Stimulated activated CD8-positive, alpha-beta memory T cell treated with anti-CD3 and anti-CD28 coated beads, Interleukin-15, amount 100 ng/mL, for 1 hour (primary cell): ENCODE results near the gene UBE2G1.

ENCODE experiments used
- DNase-seq: peaks from one replicate; pipeline ENCODE4 v3.0.0-alpha.2; 2020; ENCODE audit warnings: low read depth

The UBE2G1 gene

GRCh38 chr17:4247361-4247970 lies 119.0 kb downstream of the UBE2G1 start:
- no peak for DNase-seq

DNA sequence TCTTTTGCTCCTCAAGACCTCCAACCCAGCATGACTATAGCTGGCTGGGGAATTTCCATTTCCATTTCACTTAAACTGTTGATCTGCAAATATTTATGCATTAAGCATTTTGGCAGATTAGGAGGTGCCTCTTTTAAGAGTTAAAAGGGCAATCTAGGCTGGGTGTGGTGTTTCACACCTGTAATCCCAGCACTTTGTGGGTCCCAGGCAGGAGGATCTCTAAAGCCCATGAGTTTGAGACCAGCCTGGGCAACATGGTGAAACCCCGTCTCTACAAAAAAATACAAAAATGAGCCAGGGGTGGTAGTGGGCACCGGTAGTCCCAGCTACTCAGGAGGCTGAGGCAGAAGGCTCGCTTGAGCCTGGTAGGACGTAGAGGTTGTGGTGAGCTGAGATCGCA lies 119.8 kb downstream of the UBE2G1 start:
- no peak for DNase-seq

DNA sequence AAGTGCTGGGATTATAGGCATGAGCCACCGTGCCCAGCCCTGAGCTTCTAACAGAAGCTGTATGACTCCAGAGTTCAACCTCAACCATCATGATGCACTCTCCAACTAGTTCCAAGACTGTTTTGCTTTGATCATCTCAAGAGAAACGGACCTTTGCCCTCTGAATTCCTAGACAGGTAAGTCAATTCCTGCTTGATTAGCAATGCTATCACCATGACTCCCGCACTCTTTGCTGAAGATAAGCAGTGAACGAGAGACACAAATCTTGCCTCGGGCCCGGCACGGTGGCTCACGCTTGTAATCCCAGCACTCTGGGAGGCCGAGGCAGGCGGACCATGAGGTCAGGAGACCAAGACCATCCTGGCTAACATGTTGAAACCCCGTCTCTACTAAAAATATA lies 124.9 kb downstream of the UBE2G1 start:
- no peak for DNase-seq

- no peak for DNase-seq
These were observed 130.0 kb downstream of the UBE2G1 start for GRCh38 chr17:4236456-4236855.

DNA sequence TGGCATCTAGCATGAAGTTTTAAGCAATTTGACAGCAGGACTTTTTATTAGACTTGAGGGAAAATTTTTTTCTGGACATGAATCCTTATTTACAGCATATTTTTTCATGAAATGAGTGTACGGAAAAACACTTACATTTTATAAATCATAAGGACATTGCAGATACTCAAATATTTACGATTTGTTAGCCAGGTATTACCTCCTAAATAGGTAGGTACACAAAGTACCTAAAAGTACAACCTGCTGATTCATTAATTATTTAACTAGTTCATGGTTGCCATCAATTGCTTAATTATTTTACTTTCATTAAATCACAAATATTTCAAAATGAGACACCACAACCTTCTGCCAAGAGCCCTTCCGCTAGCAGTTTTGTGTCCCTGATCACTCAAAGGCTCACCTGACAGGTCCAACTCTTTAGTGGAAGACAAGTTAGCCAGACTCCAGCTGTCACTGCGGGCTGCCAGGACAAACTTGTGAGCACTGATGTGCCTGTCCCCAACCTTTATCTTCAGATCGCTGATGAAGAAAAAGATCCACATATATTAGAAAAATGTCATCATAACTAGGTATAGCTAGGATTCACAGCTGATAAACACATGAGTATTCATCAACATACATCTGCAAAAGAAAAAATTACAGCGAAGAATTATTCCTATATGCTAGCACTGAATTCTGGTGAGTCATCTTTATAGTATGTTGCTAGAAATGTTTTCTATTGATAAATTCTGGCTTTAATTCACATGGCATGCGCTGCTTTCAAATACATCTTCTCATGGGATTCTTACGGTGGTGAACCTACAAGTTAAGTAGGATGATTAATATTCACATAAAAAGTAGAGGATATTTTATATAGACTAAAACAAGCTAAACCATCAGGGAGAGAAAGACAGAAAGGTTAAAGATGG lies 130.8 kb downstream of the UBE2G1 start:
- DNase-seq: no peak

DNA sequence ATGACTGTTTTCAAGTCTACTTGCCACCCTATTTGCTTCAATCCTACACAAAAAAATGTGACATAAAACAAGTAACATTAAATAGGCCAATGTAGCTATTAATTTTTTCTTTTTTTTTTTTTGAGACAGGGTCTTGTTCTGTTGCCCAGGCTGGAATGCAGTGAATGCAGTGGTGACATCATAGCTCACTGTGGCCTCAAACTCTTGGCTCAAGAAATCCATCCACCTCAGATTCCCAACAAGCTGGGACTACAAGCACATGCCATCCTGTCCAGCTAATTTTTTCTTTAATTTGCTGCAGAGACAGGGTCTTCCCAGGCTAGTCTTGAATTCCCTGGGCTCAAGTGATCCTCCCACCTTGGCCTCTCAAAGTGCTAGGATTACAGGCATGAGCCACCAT lies 132.1 kb downstream of the UBE2G1 start:
- DNase-seq: no peak

GRCh38 chr17:4233668-4234258 lies 132.7 kb downstream of the UBE2G1 start:
- DNase-seq: no peak

DNA sequence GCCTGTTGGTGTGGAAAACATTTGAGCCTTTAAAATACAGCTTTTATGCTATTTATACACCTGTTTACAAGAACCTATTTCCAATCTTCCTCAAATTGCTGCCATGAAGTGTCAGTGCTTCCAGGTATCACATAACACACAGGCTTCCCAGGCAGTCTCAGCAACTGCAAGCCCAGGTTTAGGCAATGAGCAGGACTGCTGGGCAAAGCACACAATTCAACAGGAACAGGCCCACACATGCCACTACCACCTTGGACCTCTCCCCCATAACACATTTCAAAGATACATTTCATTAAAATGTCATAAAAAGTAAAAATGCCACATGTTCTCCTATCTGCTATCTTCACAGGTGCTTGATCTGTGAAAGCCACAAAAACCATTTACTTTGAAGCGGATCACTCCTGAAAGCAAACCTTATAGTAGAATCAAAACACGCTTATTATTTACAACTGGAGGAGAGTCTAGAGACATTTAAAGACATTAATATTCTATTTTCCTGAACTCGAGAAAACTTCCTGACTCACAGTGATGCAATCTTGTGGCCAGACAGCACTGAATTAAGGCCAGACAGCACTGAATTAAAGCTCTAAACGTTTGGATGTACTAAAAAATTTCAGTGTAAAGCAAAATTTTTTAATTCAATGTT lies 134.2 kb downstream of the UBE2G1 start:
- no peak for DNase-seq

- no peak for DNase-seq
These were observed 136.6 kb downstream of the UBE2G1 start for GRCh38 chr17:4229627-4230541.

GRCh38 chr17:4221899-4222659 lies 144.4 kb downstream of the UBE2G1 start:
- DNase-seq: no peak

- DNase-seq: no peak
These were observed 145.3 kb downstream of the UBE2G1 start for GRCh38 chr17:4221163-4221562.

DNA sequence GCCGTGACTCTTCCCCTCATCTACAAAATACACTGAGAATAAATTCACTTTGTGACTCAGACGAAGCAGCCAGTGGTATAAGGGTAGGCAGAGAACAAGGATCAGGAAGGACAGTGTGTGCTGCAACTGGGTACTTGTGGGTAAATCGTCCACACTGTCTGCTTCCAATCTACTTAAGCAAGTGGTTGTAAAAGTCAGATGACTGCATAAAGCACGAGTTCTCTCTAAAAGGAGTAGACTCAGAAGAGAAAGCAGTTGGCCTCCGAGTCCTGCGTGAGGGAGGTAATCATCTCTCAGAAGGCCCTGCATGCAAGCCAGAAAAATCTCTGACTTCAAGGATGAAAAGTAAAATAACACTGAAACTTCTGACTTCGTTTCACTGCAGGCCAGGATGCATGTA lies 145.8 kb downstream of the UBE2G1 start:
- no peak for DNase-seq
